CD4-positive, alpha-beta T cell treated with Interleukin-21 for 1 hour (primary cell): ENCODE measurements around the gene RRP8.

ENCODE experiments used
- DNase-seq: peaks from one replicate; pipeline ENCODE4 v3.0.0-alpha.2; 2020

The RRP8 gene

GRCh38 chr11:6565988-6566703 is 37.3 kb downstream of the RRP8 start:
- no peak for DNase-seq

GRCh38 chr11:6565325-6565724 is 38.1 kb downstream of the RRP8 start:
- no peak for DNase-seq

- no peak for DNase-seq
These were observed 39.7 kb downstream of the RRP8 start for GRCh38 chr11:6563667-6564066.

GRCh38 chr11:6563121-6563619 is 40.2 kb downstream of the RRP8 start:
- DNase-seq, result no peak

GRCh38 chr11:6561288-6561687 is 42.1 kb downstream of the RRP8 start:
- DNase-seq, result no peak

- no peak for DNase-seq
These were observed 44.0 kb downstream of the RRP8 start for GRCh38 chr11:6559369-6559768.

- DNase-seq, result no peak
These were observed 45.4 kb downstream of the RRP8 start for GRCh38 chr11:6557761-6558674.

GRCh38 chr11:6557063-6557462 is 46.4 kb downstream of the RRP8 start:
- no peak for DNase-seq

- no peak for DNase-seq
These were observed 47.1 kb downstream of the RRP8 start for GRCh38 chr11:6556139-6556949.

- DNase-seq, result no peak
These were observed 48.3 kb downstream of the RRP8 start for GRCh38 chr11:6554828-6555706.

- no peak for DNase-seq
These were observed 49.8 kb downstream of the RRP8 start for GRCh38 chr11:6553634-6554033.

- no peak for DNase-seq
These were observed 54.8 kb downstream of the RRP8 start for GRCh38 chr11:6548641-6549040.

GRCh38 chr11:6548121-6548520 is 55.3 kb downstream of the RRP8 start:
- no peak for DNase-seq

GRCh38 chr11:6547177-6547576 is 56.2 kb downstream of the RRP8 start:
- no peak for DNase-seq

- DNase-seq, result no peak
These were observed 56.7 kb downstream of the RRP8 start for GRCh38 chr11:6546735-6547134.

GRCh38 chr11:6545917-6546605 is 57.4 kb downstream of the RRP8 start:
- no peak for DNase-seq
